Stimulated activated CD8-positive, alpha-beta memory T cell treated with anti-CD3 and anti-CD28 coated beads, Interleukin-12 subunit alpha, Interleukin-12 subunit beta, amount 100 ng/mL, for 24 hours (primary cell): ENCODE data around the gene FOXL3.
"Not testable (repeated sequence)": the region's sequence is repeated elsewhere in the genome, so short reads cannot be mapped to it uniquely, and the experiment has no call there.

Source experiments
- DNase-seq: peaks from one replicate; pipeline ENCODE4 v3.0.0-alpha.2; 2020; ENCODE audit errors: extremely low read depth

The FOXL3 gene

DNA sequence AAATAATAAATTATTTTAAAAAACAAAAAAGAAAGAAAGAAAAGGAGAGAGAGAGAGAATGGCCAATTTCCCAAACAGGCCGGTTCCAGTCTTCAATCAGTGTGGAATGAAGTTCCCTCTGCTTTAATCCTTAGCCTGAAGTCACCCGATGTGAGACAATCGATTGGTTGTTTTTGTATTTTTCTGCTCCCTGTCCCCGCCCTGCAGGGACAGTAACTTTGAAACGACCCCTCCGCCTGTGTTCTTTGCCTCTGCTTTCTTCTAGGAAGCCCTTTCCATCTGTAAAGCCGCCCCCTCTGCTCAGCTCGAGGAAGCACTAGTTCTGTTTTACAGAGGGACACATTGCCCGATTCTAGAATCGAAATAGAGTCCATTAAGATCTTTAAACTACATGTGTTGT, 33.4 kb downstream of the FOXL3 start:
- DNase-seq = no peak

- no peak for DNase-seq
Observed at GRCh38 chr7:324011-324410, 34.0 kb downstream of the FOXL3 start.

GRCh38 chr7:325051-325798, 35.3 kb downstream of the FOXL3 start:
- DNase-seq = no peak

- DNase-seq = no peak
Observed at GRCh38 chr7:325811-326210, 35.8 kb downstream of the FOXL3 start.

- no peak for DNase-seq
Observed at GRCh38 chr7:326273-326672, 36.3 kb downstream of the FOXL3 start.

DNA sequence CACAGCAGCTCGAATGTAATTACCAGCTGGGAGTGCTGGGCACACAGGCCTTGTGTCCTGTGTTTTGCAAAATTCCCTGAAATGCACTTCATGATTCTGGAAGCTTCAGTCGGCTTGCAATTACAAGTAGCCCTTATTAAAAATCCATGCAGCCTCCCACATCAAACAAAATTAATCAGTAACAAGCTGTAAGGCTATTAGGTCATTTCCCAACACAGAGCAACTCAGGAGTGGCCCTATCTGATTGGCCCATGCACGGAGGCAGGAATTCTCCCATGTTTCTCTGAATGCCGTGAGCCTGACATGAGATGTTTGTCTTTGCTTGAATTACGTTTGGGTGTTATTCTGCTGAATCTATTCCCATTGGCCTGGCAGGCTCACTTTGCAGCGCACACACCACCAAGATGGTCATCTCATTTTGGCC, 36.9 kb downstream of the FOXL3 start:
- no peak for DNase-seq

GRCh38 chr7:327233-327931, 37.4 kb downstream of the FOXL3 start:
- no peak for DNase-seq

DNA sequence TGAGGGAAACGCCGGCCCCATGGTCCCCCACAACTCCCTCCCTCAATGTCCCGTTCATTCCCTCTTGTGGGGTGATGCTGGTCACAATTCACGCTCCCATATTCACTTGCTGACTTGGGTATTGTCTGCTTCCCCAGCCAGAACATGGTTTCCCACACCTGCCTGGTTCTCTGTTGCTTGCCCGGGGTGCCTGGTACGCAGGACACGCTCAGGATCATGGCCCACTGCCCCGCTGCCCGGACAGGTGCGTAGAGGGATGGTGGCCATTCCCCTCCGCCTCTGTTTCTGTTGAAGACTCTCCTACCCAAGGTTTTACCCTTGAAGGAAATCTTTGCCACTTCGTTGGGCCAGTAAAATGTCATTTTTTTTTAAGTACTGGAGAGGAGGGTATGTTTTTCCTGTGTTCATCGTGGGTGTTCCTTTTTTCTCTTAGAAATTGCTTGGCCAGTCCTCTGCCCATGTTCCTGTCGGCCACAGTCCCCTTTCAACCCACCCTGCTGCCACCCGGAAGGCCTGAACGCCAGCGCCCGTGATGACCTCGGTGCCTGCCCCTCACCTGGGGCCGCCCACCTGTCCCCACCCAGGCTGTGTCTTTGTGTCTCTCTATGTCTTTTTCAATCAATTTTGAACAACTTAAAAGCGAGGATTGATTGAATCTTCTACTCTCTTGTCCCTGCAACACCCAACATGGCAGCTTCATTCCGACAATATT, 38.2 kb downstream of the FOXL3 start:
- no peak for DNase-seq

- DNase-seq = no peak
Observed at GRCh38 chr7:329691-330281, 39.8 kb downstream of the FOXL3 start.

DNA sequence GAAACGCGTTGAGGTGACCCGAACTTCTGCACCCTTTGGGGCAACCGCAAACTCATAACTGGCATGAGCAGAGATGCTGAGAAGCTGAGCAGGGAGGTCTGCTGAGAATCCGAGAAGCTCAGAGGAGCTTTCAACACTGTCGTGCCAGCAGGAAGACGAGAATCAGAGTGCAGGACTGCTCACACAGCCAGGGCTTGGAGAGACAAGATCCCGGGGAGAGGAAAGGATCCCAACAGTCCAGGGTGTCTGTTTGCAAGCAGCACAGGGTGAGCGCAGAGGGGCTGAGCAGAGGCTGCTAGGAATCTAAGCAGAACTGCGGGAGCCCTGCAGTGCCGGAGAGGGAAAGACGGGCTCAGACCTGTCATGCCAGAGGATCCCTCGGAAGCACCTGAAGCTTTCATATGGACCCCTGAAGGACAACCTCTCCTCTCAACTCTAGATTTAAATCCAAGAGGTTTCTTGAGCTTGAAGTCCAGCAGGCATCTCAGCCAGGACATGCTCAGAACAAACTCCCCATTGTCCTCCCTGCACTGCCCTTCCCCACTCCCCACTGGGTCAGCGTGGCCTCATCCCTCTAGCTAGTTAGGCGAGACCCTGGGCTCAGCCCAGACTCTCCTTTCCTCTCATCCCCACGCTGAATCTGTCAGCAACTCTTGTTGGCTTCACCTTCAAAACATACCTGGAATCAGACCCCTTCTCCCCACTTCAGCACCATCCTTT, 40.7 kb downstream of the FOXL3 start:
- DNase-seq = no peak

- no peak for DNase-seq
Observed at GRCh38 chr7:332020-332517, 42.1 kb downstream of the FOXL3 start.

DNA sequence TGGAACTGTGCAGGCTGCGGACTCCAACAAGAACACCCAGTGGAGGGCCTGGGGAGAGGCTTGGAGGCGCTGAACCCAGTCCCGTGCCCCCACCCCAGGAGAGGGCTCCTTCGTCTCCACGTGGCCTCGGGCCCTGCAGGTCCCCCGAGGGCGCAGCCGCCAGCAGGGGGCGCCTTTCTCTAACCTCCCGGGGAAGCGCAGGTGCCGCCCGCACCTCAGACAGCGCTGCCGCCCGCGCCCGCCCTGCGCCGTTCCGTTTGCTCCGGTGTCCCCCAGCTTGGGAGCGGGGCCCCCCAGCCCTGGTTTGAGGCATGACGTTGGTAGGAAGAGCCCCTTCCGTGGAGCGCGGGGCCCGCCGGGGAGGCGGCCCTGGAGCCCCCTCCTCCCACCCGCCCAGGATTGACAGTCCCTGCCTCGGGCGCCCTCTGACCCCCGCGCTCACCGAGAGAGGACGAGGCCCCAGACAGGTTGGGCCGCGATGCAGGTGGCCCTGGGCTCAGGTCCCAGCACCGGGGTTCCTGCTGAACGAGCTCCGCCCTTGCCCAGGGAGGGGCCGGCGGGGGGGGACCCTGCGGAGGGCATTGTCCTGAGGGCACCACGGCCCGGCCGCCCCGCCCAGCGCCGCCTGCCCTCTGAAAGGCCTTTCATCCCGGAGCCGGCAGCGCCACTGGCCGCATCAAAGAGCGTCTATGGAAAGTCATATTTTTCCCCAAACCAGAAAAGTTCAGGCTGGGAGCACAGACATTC, 42.8 kb downstream of the FOXL3 start:
- DNase-seq = peak; percentile 85

GRCh38 chr7:333393-333764, 43.4 kb downstream of the FOXL3 start:
- no peak for DNase-seq

GRCh38 chr7:334618-335357, 44.8 kb downstream of the FOXL3 start:
- DNase-seq = no peak

DNA sequence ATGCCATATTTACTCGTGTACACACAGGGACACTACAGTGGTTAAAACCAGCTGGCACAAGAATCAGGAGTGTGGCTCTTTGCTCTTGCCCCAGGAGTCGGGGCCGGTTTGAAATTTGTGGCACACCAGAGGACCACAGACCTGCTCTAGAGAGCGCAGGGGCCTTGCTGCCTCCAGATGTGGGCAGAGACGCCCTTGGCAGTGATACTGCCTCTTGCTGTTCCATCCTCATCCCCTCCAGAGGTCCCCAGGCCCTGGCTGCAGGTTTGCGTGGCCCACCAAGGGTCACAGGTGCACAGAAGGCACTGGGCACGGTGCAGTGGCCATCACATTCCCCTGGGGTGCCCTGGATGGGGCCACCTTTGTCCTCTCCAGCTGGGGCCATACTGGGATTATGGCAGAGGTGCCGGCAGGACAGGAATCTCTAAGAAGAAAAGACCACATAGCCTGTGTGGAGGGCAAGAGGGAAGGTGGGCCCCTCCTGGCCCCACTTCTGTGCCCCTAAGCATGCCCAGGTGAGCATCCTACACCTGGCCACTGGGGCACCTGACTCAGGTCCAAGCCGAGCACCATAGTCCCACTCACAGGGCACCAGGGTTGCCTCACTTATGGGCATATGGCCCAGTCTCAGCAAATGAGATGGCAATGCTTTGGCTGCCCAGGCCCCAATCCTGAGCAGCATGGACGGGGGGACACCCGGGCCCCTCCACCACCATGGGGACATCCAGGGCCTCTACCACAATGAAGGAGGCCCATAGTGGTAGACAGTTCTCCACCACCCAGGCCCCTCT, 45.6 kb downstream of the FOXL3 start:
- no peak for DNase-seq

GRCh38 chr7:336149-336533, 46.2 kb downstream of the FOXL3 start:
- not testable (repeated sequence) for DNase-seq

DNA sequence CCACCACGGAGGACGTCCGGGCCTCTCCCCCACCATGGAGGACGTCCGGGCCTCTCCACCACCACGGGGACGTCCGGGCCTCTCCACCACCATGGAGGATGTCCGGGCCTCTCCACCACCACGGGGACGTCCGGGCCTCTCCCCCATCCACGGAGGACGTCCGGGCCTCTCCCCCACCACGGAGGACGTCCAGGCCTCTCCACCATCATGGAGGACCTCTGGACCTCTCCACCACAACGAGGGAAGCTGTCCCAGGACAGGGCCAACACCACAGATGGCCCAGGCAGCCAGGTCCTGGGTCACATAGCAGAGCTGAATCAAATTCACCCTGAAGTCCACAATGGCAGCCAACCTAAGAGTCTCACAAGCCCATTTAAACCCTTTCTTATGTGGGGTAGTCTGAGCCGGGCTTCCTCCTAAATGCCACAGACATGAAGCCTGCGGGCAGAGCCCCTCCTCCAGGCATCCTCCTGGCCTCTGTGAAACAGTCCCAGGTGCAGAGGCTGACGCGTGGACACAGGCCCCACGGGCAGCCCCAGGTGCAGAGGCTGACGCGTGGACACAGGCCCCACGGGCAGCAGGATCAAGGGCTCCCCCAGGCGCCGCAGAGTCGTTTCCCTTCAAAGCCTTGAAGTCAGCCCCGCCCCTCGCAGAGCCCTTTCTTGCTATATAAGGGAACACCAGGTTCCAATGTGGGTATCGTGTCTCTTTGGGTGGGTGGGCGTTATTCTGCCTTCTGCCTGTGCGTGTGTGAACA, 47.0 kb downstream of the FOXL3 start:
- DNase-seq = no peak

GRCh38 chr7:337567-337951, 47.6 kb downstream of the FOXL3 start:
- no peak for DNase-seq
